ENCODE data around the gene RAVER2.

DNA sequence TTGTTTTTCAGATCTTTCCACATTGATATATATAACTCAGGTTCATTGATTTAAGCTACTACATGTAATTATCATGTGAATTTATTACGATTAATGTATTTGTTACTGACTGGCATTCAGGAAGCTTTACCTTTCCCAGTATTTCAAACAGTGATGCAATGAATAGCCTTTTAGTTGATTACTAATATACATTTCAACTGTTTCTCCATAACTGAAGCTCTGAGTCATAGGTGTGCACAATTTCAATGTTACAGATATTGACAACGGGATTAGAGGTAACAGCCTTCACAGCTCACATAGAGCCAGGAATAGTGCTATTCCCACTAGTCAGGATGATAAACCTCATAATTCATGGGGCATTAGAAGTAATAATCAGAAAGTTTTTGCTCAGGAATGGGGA lies 25.1 kb downstream of the RAVER2 start:
- TF ChIP-seq, protein P1, sequence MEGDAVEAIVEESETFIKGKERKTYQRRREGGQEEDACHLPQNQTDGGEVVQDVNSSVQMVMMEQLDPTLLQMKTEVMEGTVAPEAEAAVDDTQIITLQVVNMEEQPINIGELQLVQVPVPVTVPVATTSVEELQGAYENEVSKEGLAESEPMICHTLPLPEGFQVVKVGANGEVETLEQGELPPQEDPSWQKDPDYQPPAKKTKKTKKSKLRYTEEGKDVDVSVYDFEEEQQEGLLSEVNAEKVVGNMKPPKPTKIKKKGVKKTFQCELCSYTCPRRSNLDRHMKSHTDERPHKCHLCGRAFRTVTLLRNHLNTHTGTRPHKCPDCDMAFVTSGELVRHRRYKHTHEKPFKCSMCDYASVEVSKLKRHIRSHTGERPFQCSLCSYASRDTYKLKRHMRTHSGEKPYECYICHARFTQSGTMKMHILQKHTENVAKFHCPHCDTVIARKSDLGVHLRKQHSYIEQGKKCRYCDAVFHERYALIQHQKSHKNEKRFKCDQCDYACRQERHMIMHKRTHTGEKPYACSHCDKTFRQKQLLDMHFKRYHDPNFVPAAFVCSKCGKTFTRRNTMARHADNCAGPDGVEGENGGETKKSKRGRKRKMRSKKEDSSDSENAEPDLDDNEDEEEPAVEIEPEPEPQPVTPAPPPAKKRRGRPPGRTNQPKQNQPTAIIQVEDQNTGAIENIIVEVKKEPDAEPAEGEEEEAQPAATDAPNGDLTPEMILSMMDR (IDR thresholded peaks at IDR 0.05), result no peak
- TF ChIP-seq EZH2 (IDR thresholded peaks at IDR 0.05; ENCODE audit: borderline replicate concordance, insufficient read depth, low read depth, low read length, poor library complexity, severe bottlenecking), result no peak
